Loucy (cell line): Measurements from ENCODE around the gene NLRP6.

Experiments
- H2AFZ ChIP-seq: fragments of 200-600 bp; sonication (generic); 2 replicates; pipeline ENCODE4 v1.6.0; 2016; ENCODE audit warnings: antibody characterized with exemption, mild to moderate bottlenecking, low read length, moderate library complexity
- H3F3A ChIP-seq: fragments of 200-600 bp; 2 replicates; pipeline ENCODE4 v1.6.0; 2016; ENCODE audit warnings: antibody characterized with exemption, low read depth, mild to moderate bottlenecking
- H3K27me3 ChIP-seq: fragments of 200-600 bp; sonication (generic); 2 replicates; pipeline ENCODE4 v1.6.1; 2014; ENCODE audit warnings: low read length, mild to moderate bottlenecking; ENCODE audit not compliant: insufficient read depth, poor library complexity, severe bottlenecking
- H3K36me3 ChIP-seq: fragments of 200-600 bp; sonication (generic); 2 replicates; pipeline ENCODE4 v1.6.1; 2016; ENCODE audit warnings: low read length; ENCODE audit not compliant: insufficient read depth
- H3K4me1 ChIP-seq: fragments of 200-600 bp; sonication (generic); 2 replicates; pipeline ENCODE4 v1.5.1; 2014; ENCODE audit warnings: low read length, mild to moderate bottlenecking; ENCODE audit not compliant: insufficient read depth, poor library complexity, severe bottlenecking
- H3K4me2 ChIP-seq: fragments of 200-600 bp; sonication (generic); 2 replicates; pipeline ENCODE4 v1.6.0; 2014; ENCODE audit warnings: antibody characterized with exemption, low read length, low read depth, mild to moderate bottlenecking; ENCODE audit not compliant: poor library complexity, severe bottlenecking
- H3K4me3 ChIP-seq: fragments of 200-600 bp; sonication (generic); 2 replicates; pipeline ENCODE4 v1.5.1; 2014; ENCODE audit warnings: low read length, mild to moderate bottlenecking, mixed read lengths; ENCODE audit not compliant: poor library complexity, severe bottlenecking
- H3K79me2 ChIP-seq: fragments of 200-600 bp; sonication (generic); 2 replicates; pipeline ENCODE4 v1.6.1; 2014; ENCODE audit warnings: low read length; ENCODE audit not compliant: insufficient read depth
- H3K9ac ChIP-seq: fragments of 200-600 bp; sonication (generic); 2 replicates; pipeline ENCODE4 v1.6.0; 2014; ENCODE audit warnings: mild to moderate bottlenecking, low read depth, low read length, moderate library complexity; ENCODE audit not compliant: poor library complexity, severe bottlenecking
- H3K9me2 ChIP-seq: fragments of 200-600 bp; sonication (generic); replicated peaks from 2 replicates; pipeline ENCODE4 v1.6.1; 2016; ENCODE audit warnings: low read depth, low read length, mixed read lengths
- H3K9me3 ChIP-seq: fragments of 200-600 bp; sonication (generic); 2 replicates; pipeline ENCODE4 v1.6.1; 2014; ENCODE audit warnings: mild to moderate bottlenecking, antibody characterized with exemption, low read length, low read depth; ENCODE audit not compliant: insufficient read depth
- H4K20me1 ChIP-seq: fragments of 200-600 bp; sonication (generic); 2 replicates; pipeline ENCODE4 v1.6.0; 2014; ENCODE audit warnings: antibody characterized with exemption, low read length, mild to moderate bottlenecking; ENCODE audit not compliant: insufficient read depth, poor library complexity, severe bottlenecking
- EZH2phosphoT487 ChIP-seq: fragments of 200-600 bp; IDR thresholded peaks from 2 replicates; pipeline ENCODE4 v1.6.1; 2018; ENCODE audit warnings: antibody characterized with exemption, mild to moderate bottlenecking, moderate library complexity, borderline replicate concordance
- TF ChIP-seq, protein P1 (sequence below): fragments of 200-600 bp; sonication (generic); conservative IDR thresholded peaks from 2 replicates; pipeline ENCODE4 v1.5.1; 2014; ENCODE audit warnings: mild to moderate bottlenecking, antibody characterized with exemption, low read length

NLRP6 gene

DNA sequence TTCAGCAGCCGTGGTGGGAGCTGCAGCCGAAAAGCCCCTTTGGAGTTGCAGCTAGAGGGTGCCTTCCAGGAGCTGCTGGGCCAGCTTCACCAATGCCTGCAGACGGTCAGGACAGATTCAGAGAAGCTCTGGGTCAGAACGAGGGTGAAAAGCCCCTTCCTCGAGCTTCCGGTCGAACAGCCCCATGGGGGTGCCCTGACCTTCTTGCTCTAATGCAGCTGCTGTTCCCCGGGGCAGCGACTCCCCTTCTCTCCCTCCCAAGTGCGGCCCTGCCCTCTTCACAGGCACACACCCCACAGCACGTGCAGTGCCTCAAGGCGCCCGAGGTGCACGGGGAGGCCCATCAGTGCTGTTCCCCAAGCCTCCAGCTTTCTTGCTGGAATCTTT, 52.1 kb downstream of the NLRP6 start:
- H3K4me3 ChIP-seq = peak overlapping the region; percentile 88
- H3K79me2 ChIP-seq = peaks cover 61% of the 10 kb centered on the region
- no peak for TF ChIP-seq EZH2phosphoT487
- TF ChIP-seq, protein P1, sequence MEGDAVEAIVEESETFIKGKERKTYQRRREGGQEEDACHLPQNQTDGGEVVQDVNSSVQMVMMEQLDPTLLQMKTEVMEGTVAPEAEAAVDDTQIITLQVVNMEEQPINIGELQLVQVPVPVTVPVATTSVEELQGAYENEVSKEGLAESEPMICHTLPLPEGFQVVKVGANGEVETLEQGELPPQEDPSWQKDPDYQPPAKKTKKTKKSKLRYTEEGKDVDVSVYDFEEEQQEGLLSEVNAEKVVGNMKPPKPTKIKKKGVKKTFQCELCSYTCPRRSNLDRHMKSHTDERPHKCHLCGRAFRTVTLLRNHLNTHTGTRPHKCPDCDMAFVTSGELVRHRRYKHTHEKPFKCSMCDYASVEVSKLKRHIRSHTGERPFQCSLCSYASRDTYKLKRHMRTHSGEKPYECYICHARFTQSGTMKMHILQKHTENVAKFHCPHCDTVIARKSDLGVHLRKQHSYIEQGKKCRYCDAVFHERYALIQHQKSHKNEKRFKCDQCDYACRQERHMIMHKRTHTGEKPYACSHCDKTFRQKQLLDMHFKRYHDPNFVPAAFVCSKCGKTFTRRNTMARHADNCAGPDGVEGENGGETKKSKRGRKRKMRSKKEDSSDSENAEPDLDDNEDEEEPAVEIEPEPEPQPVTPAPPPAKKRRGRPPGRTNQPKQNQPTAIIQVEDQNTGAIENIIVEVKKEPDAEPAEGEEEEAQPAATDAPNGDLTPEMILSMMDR = no peak
- peaks cover 83% of the 10 kb centered on the region for H3K4me1 ChIP-seq
- no peaks in the 10 kb centered on the region for H3K9me3 ChIP-seq
- no peaks in the 10 kb centered on the region for H3K9me2 ChIP-seq
- peaks cover 40% of the 10 kb centered on the region for H3F3A ChIP-seq
- no peaks in the 10 kb centered on the region for H4K20me1 ChIP-seq
- no peaks in the 10 kb centered on the region for H3K36me3 ChIP-seq
- H3K4me2 ChIP-seq = peak overlapping the region; percentile 82
- no peaks in the 10 kb centered on the region for H3K27me3 ChIP-seq
- H3K9ac ChIP-seq = peak overlapping the region; percentile 96
- H2AFZ ChIP-seq = no peak overlapping the region

DNA sequence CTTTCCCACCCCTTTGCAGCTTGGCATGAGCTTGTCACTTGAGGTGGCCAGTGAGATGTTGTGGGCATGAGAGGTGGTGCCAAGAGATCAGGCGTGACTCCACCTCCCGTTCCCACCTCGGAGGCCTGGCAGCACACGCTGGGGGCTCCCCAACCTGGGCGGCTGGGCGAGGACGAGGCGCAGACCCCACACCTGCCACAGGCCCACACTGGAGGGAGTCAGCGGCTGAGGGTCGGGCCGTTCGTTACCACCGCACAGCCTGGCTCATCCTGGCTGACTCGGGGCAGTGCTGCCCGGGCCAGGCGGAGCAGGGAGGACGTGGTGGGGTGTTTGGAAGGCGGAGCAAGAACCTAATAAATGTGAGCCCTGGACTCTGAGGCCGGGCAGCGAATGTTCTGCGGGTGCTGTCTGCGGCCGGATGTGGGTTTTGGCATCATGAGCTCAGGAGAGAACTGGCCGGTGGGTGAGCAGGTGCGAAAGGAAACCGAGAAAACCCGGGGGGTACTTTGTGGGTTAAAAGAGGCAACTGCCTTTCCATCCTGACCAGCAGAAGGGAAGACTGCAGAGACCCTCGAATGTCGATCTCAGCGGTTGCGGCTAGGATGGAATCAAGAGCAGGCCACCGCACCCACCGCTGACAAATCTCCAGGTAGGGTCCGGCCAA, 52.6 kb downstream of the NLRP6 start:
- H3K9ac ChIP-seq = peak overlapping the region; percentile 96
- peak overlapping the region; percentile 82 for H3K4me2 ChIP-seq
- peak overlapping the region; percentile 88 for H3K4me3 ChIP-seq
- no peaks in the 10 kb centered on the region for H3K27me3 ChIP-seq
- H3F3A ChIP-seq = peaks cover 45% of the 10 kb centered on the region
- H3K4me1 ChIP-seq = peaks cover 83% of the 10 kb centered on the region
- no peak overlapping the region for H2AFZ ChIP-seq
- H3K36me3 ChIP-seq = no peaks in the 10 kb centered on the region
- H3K9me2 ChIP-seq = no peaks in the 10 kb centered on the region
- H4K20me1 ChIP-seq = no peaks in the 10 kb centered on the region
- peaks cover 61% of the 10 kb centered on the region for H3K79me2 ChIP-seq
- TF ChIP-seq, protein P1 = no peak
- TF ChIP-seq EZH2phosphoT487 = no peak
- H3K9me3 ChIP-seq = no peaks in the 10 kb centered on the region

DNA sequence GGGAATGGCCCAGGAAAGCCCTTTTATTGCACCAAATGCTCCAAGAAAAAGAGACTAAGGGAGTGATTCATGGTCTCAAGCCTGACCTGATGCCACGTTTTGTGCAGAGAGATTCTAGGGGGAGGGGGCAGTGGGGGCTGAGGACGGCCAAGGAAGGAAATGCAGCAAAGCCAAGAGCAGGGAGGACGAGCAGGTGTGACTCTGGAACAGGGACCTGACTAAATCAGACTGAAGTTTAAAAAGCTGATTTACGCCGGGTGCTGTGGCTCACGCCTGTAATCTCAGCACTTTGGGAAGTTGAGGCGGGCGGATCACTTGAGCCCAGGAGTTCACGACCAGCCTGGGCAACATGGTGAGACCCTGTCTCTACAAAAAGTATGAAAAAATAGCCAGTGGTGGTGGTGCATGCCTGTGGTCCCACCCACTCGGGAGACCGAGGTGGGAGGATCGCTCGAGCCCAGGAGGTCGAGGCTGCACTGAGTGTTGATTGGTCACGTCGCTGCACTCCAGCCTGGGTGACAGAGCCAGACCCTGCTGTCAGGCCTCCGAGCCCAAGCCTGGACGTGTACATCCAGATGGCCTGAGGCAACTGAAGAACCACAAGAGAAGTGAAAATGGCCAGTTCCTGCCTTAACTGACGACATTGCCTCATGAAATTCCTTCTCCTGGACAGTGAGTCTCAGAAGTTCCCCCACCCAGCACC, 53.3 kb downstream of the NLRP6 start:
- Histone ChIP-seq H3K36me3 (no peaks in the 10 kb centered on the region), H3K4me2 (peak overlapping the region; percentile 82), H3K9ac (peak overlapping the region; percentile 96), H2AFZ (no peak overlapping the region), H3K79me2 (peaks cover 59% of the 10 kb centered on the region), H3F3A (peaks cover 49% of the 10 kb centered on the region), H3K4me1 (peaks cover 83% of the 10 kb centered on the region), H3K9me2 (no peaks in the 10 kb centered on the region), H3K9me3 (no peaks in the 10 kb centered on the region), H3K27me3 (no peaks in the 10 kb centered on the region), H3K4me3 (peak overlapping the region; percentile 88), H4K20me1 (no peaks in the 10 kb centered on the region)
- TF ChIP-seq, protein P1 = no peak
- no peak for TF ChIP-seq EZH2phosphoT487
